Measurements from ENCODE around the gene RNASEL. TPM values are rescaled to one million over a fixed set of nuclear protein-coding genes. Genes with fewer than 3 reads are reported as not detected.

The RNASEL gene
- total and polyA plus RNA-seq, 4 donors: 1.3 to 3.9 (median 2.4) TPM

GRCh38 chr1:182601416-182601786, 12.3 kb upstream of the RNASEL start:
- H3K27me3 ChIP-seq (ENCODE audit: control insufficient read depth in 4 of 4, insufficient read depth in 4 of 4, low read length in 3 of 4): no peaks in the 10 kb centered on the region
- H3K9me3 ChIP-seq (ENCODE audit: control insufficient read depth in 4 of 4, low read length in 3 of 4): no peaks in the 10 kb centered on the region
- H3K27ac ChIP-seq (ENCODE audit: low read depth in 1 of 2, low read length in 2 of 2): peak overlapping the region; percentile 14 to 20
- no peak overlapping the region for H3K4me3 ChIP-seq (ENCODE audit: low read depth in 1 of 3, low read length in 3 of 3)
- H3K36me3 ChIP-seq (ENCODE audit: control insufficient read depth in 4 of 4, insufficient read depth in 3 of 4, low read depth in 1 of 4, low read length in 3 of 4): peaks cover 0 to 2% (median 0%) of the 10 kb centered on the region in 4 donors
- 20% methylated on average over 6 of the region's 6 CpGs for WGBS
- peaks cover 9 to 32% (median 15%) of the 10 kb centered on the region in 4 donors for H3K4me1 ChIP-seq (ENCODE audit: control insufficient read depth in 4 of 4, insufficient read depth in 4 of 4, low read length in 3 of 4)
- no peak overlapping the region for H3K9ac ChIP-seq (ENCODE audit: low read depth in 1 of 2, low read length in 2 of 2)
- TF ChIP-seq CTCF (IDR thresholded peaks at IDR 0.05; ENCODE audit: low read depth, low read length, missing input control) (peak; percentile 91), YY1 (IDR thresholded peaks at IDR 0.05) (no peak), REST (IDR thresholded peaks at IDR 0.05) (no peak), MAX (IDR thresholded peaks at IDR 0.05) (peak; percentile 86), EGR1 (IDR thresholded peaks at IDR 0.05; ENCODE audit: low read depth in 2 of 2) (no peak), ATF3 (IDR thresholded peaks at IDR 0.05) (no peak), RAD21 (IDR thresholded peaks at IDR 0.05) (peak; percentile 100), FOXA2 (IDR thresholded peaks at IDR 0.05) (no peak), HNF4A (conservative IDR thresholded peaks at IDR 0.05) (no peak), RXRA (IDR thresholded peaks at IDR 0.05) (peak; percentile 76 to 93)
- DNase-seq (ENCODE audit: low spot score): peak; percentile 70

GRCh38 chr1:182600745-182601415, 11.8 kb upstream of the RNASEL start:
- no peak for DNase-seq (ENCODE audit: low spot score)
- no peak for TF ChIP-seq TAF1 (conservative IDR thresholded peaks at IDR 0.05)
- peak in 1 of 2 donors; percentile 71 for TF ChIP-seq GABPA (IDR thresholded peaks at IDR 0.05 in 1 of 2, conservative IDR thresholded peaks at IDR 0.05 in 1 of 2)
- no peak for TF ChIP-seq REST (IDR thresholded peaks at IDR 0.05)
- Histone ChIP-seq H3K4me1 (ENCODE audit: control insufficient read depth in 4 of 4, insufficient read depth in 4 of 4, low read length in 3 of 4) (peaks cover 9 to 32% (median 15%) of the 10 kb centered on the region in 4 donors), H3K36me3 (ENCODE audit: control insufficient read depth in 4 of 4, insufficient read depth in 3 of 4, low read depth in 1 of 4, low read length in 3 of 4) (peaks cover 0 to 2% (median 0%) of the 10 kb centered on the region in 4 donors), H3K9ac (ENCODE audit: low read depth in 1 of 2, low read length in 2 of 2) (no peak overlapping the region), H3K9me3 (ENCODE audit: control insufficient read depth in 4 of 4, low read length in 3 of 4) (no peaks in the 10 kb centered on the region), H3K27ac (ENCODE audit: low read depth in 1 of 2, low read length in 2 of 2) (no peak overlapping the region), H3K27me3 (ENCODE audit: control insufficient read depth in 4 of 4, insufficient read depth in 4 of 4, low read length in 3 of 4) (no peaks in the 10 kb centered on the region), H3K4me3 (ENCODE audit: low read depth in 1 of 3, low read length in 3 of 3) (no peak overlapping the region)
- WGBS: 65% methylated on average over 5 of the region's 5 CpGs

All from liver (tissue), 9 donors.